GM23338 (cell line): Measurements from ENCODE around the gene C11orf91. TPM values are rescaled to one million over a fixed set of nuclear protein-coding genes. Genes with fewer than 3 reads are reported as not detected.

Experiments used
- ATAC-seq: fragments of 200-7000 bp; cut with Tn5 transposase; 3 replicates; pipeline ENCODE4 v1.9.1; 2020
- DNase-seq: peaks from one replicate; pipeline ENCODE4 v3.0.0-alpha.2; 2015; ENCODE audit warnings: low spot score
- H2AFZ ChIP-seq: fragments of 200-600 bp; sonication (generic); 2 replicates; pipeline ENCODE4 v1.8.0; 2016; ENCODE audit warnings: antibody characterized with exemption, mild to moderate bottlenecking, moderate library complexity
- H3F3A ChIP-seq: fragments of 200-600 bp; sonication (generic); replicated peaks from 2 replicates; pipeline ENCODE4 v1.8.0; 2017; ENCODE audit warnings: antibody characterized with exemption, mixed run types, low read depth
- H3K27ac ChIP-seq: fragments of 200-600 bp; sonication (generic); 2 replicates; pipeline ENCODE4 v1.6.1; 2016; ENCODE audit warnings: low read depth
- H3K27me3 ChIP-seq: fragments of 200-600 bp; sonication (generic); 2 replicates; pipeline ENCODE4 v1.8.0; 2016; ENCODE audit warnings: mild to moderate bottlenecking, mixed run types, moderate library complexity; ENCODE audit not compliant: insufficient read depth
- H3K36me3 ChIP-seq: fragments of 200-600 bp; sonication (generic); 2 replicates; pipeline ENCODE4 v1.8.0; 2016; ENCODE audit warnings: mild to moderate bottlenecking; ENCODE audit not compliant: insufficient read depth
- H3K4me1 ChIP-seq: fragments of 200-600 bp; sonication (generic); 2 replicates; pipeline ENCODE4 v1.8.0; 2016; ENCODE audit warnings: mild to moderate bottlenecking, moderate library complexity; ENCODE audit not compliant: insufficient read depth
- H3K4me2 ChIP-seq: fragments of 200-600 bp; sonication (generic); 2 replicates; pipeline ENCODE4 v1.7.1; 2017; ENCODE audit warnings: mixed run types
- H3K4me3 ChIP-seq: fragments of 200-600 bp; sonication (generic); 2 replicates; pipeline ENCODE4 v1.6.1; 2016; ENCODE audit warnings: mixed run types
- H3K79me2 ChIP-seq: fragments of 200-600 bp; sonication (generic); replicated peaks from 2 replicates; pipeline ENCODE4 v1.8.0; 2017; ENCODE audit warnings: mild to moderate bottlenecking; ENCODE audit not compliant: insufficient read depth
- H3K9me2 ChIP-seq: fragments of 200-600 bp; sonication (generic); 2 replicates; pipeline ENCODE4 v1.8.0; 2017; ENCODE audit not compliant: insufficient read depth
- H4K20me1 ChIP-seq: fragments of 200-600 bp; sonication (generic); replicated peaks from 2 replicates; pipeline ENCODE4 v1.8.0; 2017; ENCODE audit warnings: mild to moderate bottlenecking; ENCODE audit not compliant: insufficient read depth
- H3K27ac Mint-ChIP-seq: 2 replicates; pipeline ENCODE4 v1.8.0; 2020; ENCODE audit warnings: inconsistent platforms, mild to moderate bottlenecking, moderate library complexity, mixed read lengths
- H3K27me3 Mint-ChIP-seq: 3 replicates; pipeline ENCODE4 v1.8.0; 2022; ENCODE audit warnings: low read depth, mild to moderate bottlenecking, moderate library complexity, mixed read lengths, inconsistent platforms; ENCODE audit not compliant: insufficient read depth, poor library complexity
- H3K36me3 Mint-ChIP-seq: 3 replicates; pipeline ENCODE4 v1.8.0; 2021; ENCODE audit warnings: low read depth, mild to moderate bottlenecking, inconsistent platforms, moderate library complexity, mixed read lengths
- H3K4me1 Mint-ChIP-seq: 3 replicates; pipeline ENCODE4 v1.8.0; 2020; ENCODE audit warnings: mild to moderate bottlenecking, inconsistent platforms, mixed read lengths
- H3K4me3 Mint-ChIP-seq: 3 replicates; pipeline ENCODE4 v1.8.0; 2021; ENCODE audit warnings: moderate library complexity, mild to moderate bottlenecking, inconsistent platforms, mixed read lengths
- H3K9me3 Mint-ChIP-seq: 3 replicates; pipeline ENCODE4 v1.8.0; 2020; ENCODE audit warnings: moderate library complexity, mild to moderate bottlenecking, inconsistent platforms, mixed read lengths
- EZH2 ChIP-seq: fragments of 200-600 bp; sonication (generic); IDR thresholded peaks from one replicate; pipeline ENCODE4 v1.8.0; 2017; ENCODE audit warnings: antibody characterized with exemption, mild to moderate bottlenecking, low read depth; ENCODE audit not compliant: unreplicated experiment
- EZH2phosphoT487 ChIP-seq: fragments of 200-600 bp; sonication (generic); IDR thresholded peaks from one replicate; pipeline ENCODE4 v1.8.1; 2018; ENCODE audit warnings: antibody characterized with exemption; ENCODE audit not compliant: unreplicated experiment
- JUNB ChIP-seq: IDR thresholded peaks from one replicate; pipeline ENCODE4 v1.6.1; 2016; ENCODE audit warnings: antibody characterized with exemption; ENCODE audit not compliant: unreplicated experiment
- NANOG ChIP-seq: IDR thresholded peaks from 2 replicates; pipeline ENCODE4 v1.6.1; 2016; ENCODE audit warnings: antibody characterized with exemption, borderline replicate concordance
- STAT1 ChIP-seq: IDR thresholded peaks from one replicate; pipeline ENCODE4 v1.6.1; 2016; ENCODE audit warnings: antibody characterized with exemption; ENCODE audit not compliant: unreplicated experiment
- ZNF114 ChIP-seq: fragments of 250-450 bp; sonication (Bioruptor Pico); IDR thresholded peaks from 2 replicates; pipeline ENCODE4 v1.5.0; 2020; ENCODE audit warnings: mild to moderate bottlenecking, moderate library complexity
- ZNF331 ChIP-seq: fragments of 250-450 bp; sonication (Bioruptor Pico); IDR thresholded peaks from 2 replicates; pipeline ENCODE4 v1.5.0; 2020; ENCODE audit warnings: low read depth, mild to moderate bottlenecking, moderate library complexity
- polyA plus RNA-seq: library from polyadenylated mRNA; unstranded; fragments of >200 nt; fragmentation: Nextera tagmentation; extraction: Ambion mirVana; gene quantifications from 2 replicates; pipeline ENCODE4 v1.2.1, GENCODE V29; 2016
- total RNA-seq: library from RNA; depleted of rRNA; stranded (reverse); fragments of >200 nt; shearing (Covaris generic); gene quantifications from 2 replicates; pipeline ENCODE4 v1.2.3, GENCODE V29; 2014
- TF ChIP-seq, protein P1 (sequence below): fragments of 250-450 bp; sonication (Bioruptor Pico); IDR thresholded peaks from 2 replicates; pipeline ENCODE4 v1.5.0; 2020; ENCODE audit warnings: mild to moderate bottlenecking, moderate library complexity
- TF ChIP-seq, protein P2 (sequence below): IDR thresholded peaks from 2 replicates; pipeline ENCODE4 v1.6.1; 2016; ENCODE audit warnings: antibody characterized with exemption

C11orf91 gene
- total and polyA plus RNA-seq, 2 experiments from 2014 or later: not detected

DNA sequence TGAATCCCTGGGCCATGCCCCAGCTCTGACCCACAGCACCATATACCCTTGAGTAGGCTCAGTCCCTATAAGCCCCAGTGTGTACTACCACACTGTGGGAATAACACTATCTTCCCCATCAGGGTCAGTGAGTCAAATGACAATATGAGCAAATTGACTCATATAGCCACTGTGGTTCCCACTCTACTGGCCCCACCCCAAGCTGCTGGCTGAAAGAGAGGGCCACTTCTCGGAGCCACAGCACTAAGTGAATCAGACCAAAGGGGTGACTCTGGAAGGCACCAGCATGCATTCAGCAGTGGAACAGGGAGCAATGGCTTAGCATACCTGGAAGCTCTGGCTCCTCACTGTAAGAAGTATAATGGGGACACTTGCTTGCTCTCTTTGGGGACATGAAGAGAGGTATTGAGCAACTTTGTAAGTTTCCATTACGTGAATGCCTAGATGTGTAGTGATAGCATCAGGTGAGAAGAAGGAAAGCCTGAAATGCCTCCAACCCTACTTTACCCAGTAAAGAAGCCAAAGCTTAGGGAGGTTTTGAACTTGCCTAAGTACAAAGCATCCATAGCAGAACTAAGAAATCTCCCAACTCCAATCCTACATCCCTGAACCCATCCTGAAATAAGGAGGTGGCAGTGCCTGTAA, 22.1 kb upstream of the C11orf91 start (continued):
- TF ChIP-seq, protein P1, sequence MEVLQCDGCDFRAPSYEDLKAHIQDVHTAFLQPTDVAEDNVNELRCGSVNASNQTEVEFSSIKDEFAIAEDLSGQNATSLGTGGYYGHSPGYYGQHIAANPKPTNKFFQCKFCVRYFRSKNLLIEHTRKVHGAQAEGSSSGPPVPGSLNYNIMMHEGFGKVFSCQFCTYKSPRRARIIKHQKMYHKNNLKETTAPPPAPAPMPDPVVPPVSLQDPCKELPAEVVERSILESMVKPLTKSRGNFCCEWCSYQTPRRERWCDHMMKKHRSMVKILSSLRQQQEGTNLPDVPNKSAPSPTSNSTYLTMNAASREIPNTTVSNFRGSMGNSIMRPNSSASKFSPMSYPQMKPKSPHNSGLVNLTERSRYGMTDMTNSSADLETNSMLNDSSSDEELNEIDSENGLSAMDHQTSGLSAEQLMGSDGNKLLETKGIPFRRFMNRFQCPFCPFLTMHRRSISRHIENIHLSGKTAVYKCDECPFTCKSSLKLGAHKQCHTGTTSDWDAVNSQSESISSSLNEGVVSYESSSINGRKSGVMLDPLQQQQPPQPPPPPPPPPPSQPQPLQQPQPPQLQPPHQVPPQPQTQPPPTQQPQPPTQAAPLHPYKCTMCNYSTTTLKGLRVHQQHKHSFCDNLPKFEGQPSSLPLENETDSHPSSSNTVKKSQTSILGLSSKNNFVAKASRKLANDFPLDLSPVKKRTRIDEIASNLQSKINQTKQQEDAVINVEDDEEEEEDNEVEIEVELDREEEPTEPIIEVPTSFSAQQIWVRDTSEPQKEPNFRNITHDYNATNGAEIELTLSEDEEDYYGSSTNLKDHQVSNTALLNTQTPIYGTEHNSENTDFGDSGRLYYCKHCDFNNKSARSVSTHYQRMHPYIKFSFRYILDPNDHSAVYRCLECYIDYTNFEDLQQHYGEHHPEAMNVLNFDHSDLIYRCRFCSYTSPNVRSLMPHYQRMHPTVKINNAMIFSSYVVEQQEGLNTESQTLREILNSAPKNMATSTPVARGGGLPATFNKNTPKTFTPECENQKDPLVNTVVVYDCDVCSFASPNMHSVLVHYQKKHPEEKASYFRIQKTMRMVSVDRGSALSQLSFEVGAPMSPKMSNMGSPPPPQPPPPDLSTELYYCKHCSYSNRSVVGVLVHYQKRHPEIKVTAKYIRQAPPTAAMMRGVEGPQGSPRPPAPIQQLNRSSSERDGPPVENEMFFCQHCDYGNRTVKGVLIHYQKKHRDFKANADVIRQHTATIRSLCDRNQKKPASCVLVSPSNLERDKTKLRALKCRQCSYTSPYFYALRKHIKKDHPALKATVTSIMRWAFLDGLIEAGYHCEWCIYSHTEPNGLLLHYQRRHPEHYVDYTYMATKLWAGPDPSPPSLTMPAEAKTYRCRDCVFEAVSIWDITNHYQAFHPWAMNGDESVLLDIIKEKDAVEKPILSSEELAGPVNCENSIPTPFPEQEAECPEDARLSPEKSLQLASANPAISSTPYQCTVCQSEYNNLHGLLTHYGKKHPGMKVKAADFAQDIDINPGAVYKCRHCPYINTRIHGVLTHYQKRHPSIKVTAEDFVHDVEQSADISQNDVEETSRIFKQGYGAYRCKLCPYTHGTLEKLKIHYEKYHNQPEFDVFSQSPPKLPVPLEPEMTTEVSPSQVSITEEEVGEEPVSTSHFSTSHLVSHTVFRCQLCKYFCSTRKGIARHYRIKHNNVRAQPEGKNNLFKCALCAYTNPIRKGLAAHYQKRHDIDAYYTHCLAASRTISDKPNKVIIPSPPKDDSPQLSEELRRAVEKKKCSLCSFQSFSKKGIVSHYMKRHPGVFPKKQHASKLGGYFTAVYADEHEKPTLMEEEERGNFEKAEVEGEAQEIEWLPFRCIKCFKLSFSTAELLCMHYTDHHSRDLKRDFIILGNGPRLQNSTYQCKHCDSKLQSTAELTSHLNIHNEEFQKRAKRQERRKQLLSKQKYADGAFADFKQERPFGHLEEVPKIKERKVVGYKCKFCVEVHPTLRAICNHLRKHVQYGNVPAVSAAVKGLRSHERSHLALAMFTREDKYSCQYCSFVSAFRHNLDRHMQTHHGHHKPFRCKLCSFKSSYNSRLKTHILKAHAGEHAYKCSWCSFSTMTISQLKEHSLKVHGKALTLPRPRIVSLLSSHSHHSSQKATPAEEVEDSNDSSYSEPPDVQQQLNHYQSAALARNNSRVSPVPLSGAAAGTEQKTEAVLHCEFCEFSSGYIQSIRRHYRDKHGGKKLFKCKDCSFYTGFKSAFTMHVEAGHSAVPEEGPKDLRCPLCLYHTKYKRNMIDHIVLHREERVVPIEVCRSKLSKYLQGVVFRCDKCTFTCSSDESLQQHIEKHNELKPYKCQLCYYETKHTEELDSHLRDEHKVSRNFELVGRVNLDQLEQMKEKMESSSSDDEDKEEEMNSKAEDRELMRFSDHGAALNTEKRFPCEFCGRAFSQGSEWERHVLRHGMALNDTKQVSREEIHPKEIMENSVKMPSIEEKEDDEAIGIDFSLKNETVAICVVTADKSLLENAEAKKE: no peak
- TF ChIP-seq STAT1 (no peak), EZH2phosphoT487 (no peak), JUNB (no peak)
- TF ChIP-seq, protein P2, sequence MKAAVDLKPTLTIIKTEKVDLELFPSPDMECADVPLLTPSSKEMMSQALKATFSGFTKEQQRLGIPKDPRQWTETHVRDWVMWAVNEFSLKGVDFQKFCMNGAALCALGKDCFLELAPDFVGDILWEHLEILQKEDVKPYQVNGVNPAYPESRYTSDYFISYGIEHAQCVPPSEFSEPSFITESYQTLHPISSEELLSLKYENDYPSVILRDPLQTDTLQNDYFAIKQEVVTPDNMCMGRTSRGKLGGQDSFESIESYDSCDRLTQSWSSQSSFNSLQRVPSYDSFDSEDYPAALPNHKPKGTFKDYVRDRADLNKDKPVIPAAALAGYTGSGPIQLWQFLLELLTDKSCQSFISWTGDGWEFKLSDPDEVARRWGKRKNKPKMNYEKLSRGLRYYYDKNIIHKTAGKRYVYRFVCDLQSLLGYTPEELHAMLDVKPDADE: no peak

DNA sequence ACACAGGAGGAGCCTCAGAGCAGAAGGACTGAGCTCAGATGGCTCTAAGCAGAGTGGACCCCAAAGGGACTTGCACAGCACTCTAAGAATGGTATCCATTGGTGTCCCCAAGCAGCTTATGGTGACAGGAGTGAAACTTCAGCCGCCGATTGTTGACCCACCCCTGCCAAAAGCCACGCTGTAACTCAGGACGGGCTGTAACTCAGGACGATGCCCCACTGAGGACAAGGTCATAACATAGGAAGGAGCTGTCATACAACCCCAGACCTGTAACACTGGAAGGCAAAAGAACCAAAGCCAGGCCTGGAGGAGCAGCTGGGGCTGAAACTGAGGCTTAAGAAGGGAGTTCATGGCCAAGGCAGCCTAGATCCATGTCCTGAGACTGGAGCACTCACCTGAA, 21.4 kb upstream of the C11orf91 start:
- Histone ChIP-seq H3K36me3 (0 out of 2 replicates have a peak, but pooled peaks cover 5% of the 10 kb centered on the region), H3K27ac (no peak overlapping the region), H3F3A (no peaks in the 10 kb centered on the region), H3K27me3 (no peaks in the 10 kb centered on the region), H4K20me1 (peaks cover 4% of the 10 kb centered on the region; the same call in 1 of the 2 replicates), H3K9me2 (no peaks in the 10 kb centered on the region; the same call in 1 of the 2 replicates), H3K4me1 (no peaks in the 10 kb centered on the region; the same call in 1 of the 2 replicates), H2AFZ (no peak overlapping the region), H3K4me2 (no peak overlapping the region), H3K79me2 (peaks cover 42% of the 10 kb centered on the region), H3K4me3 (no peak overlapping the region)
- peaks cover 11% of the 10 kb centered on the region; the same call in 2 of the 3 replicates for H3K36me3 Mint-ChIP-seq
- H3K4me1 Mint-ChIP-seq: peaks cover 15% of the 10 kb centered on the region; the same call in 2 of the 3 replicates
- no peak overlapping the region for H3K27ac Mint-ChIP-seq
- DNase-seq (no peak), ATAC-seq (no peak)
- peaks cover 6% of the 10 kb centered on the region for H3K27me3 Mint-ChIP-seq
- H3K9me3 Mint-ChIP-seq: no peaks in the 10 kb centered on the region
- H3K4me3 Mint-ChIP-seq: no peak overlapping the region
- no peak for TF ChIP-seq EZH2
- no peak for TF ChIP-seq JUNB
- no peak for TF ChIP-seq ZNF114 (CRISPR knock-in tag)
- TF ChIP-seq STAT1: no peak
- no peak for TF ChIP-seq EZH2phosphoT487
- TF ChIP-seq ZNF331: no peak
- no peak for TF ChIP-seq NANOG
